CD14-positive monocyte (primary cell): ENCODE data around the gene SUSD6. TPM values are rescaled to one million over a fixed set of nuclear protein-coding genes. Genes with fewer than 3 reads are reported as not detected.

ENCODE experiments used
- DNase-seq, 3 donors: peaks; one replicate each; pipeline ENCODE4 v3.0.0-alpha.2; 2011 to 2022
- H2AFZ ChIP-seq: 2 replicates; pipeline ENCODE4 v1.6.0; 2012; ENCODE audit warnings: mild to moderate bottlenecking, low read depth, low read length, inconsistent platforms; ENCODE audit not compliant: insufficient read depth, poor library complexity, severe bottlenecking
- H3K27ac ChIP-seq, 2 donors: 1 replicate in 1 of 2; 2 replicates in 1 of 2; pipeline ENCODE4 v1.5.1; 2012 to 2013; ENCODE audit warnings: low read length in 2 of 2, control low read depth in 1 of 2, inconsistent platforms in 1 of 2, low read depth in 1 of 2, mild to moderate bottlenecking in 1 of 2
- H3K27me3 ChIP-seq, 2 donors: one replicate each; pipeline versions ENCODE4 v1.6.0 to v1.6.1; 2011 to 2013; ENCODE audit warnings: low read length in 2 of 2; ENCODE audit not compliant: control insufficient read depth in 2 of 2, insufficient read depth in 2 of 2
- H3K36me3 ChIP-seq, 2 donors: replicated peaks in 1 of 2; 1 replicate in 1 of 2; 2 replicates in 1 of 2; pipeline versions ENCODE4 v1.5.1 to v1.6.1; 2012 to 2013; ENCODE audit warnings: low read length in 2 of 2, control low read depth in 1 of 2, inconsistent platforms in 1 of 2, mild to moderate bottlenecking in 1 of 2; ENCODE audit not compliant: insufficient read depth in 2 of 2, control insufficient read depth in 1 of 2
- H3K4me1 ChIP-seq, 2 donors: 1 replicate in 1 of 2; 2 replicates in 1 of 2; pipeline versions ENCODE4 v1.5.1 to v1.6.1; 2012 to 2013; ENCODE audit warnings: low read length in 2 of 2, control low read depth in 1 of 2, inconsistent platforms in 1 of 2, mild to moderate bottlenecking in 1 of 2, moderate library complexity in 1 of 2; ENCODE audit not compliant: insufficient read depth in 2 of 2, control insufficient read depth in 1 of 2
- H3K4me2 ChIP-seq: replicated peaks from 2 replicates; pipeline ENCODE3; 2012; ENCODE audit warnings: low read length, moderate library complexity, mild to moderate bottlenecking; ENCODE audit not compliant: poor library complexity, severe bottlenecking; ENCODE audit errors: extremely low read depth
- H3K4me3 ChIP-seq, 3 experiments: fragments of 200-600 bp in 1 of 3; sonication (generic) in 1 of 3; replicated peaks in 1 of 3; 1 replicate in 2 of 3; 2 replicates in 1 of 3; pipeline ENCODE4 v1.5.1; 2011 to 2013; ENCODE audit warnings: low read length in 3 of 3, mild to moderate bottlenecking in 3 of 3, control low read depth in 2 of 3, low read depth in 2 of 3, inconsistent platforms in 1 of 3, moderate library complexity in 1 of 3
- H3K79me2 ChIP-seq: 2 replicates; pipeline ENCODE4 v1.6.0; 2012; ENCODE audit warnings: mild to moderate bottlenecking, control low read depth, inconsistent platforms, low read length, moderate library complexity; ENCODE audit not compliant: insufficient read depth
- H3K9ac ChIP-seq: 2 replicates; pipeline ENCODE4 v1.6.0; 2017; ENCODE audit warnings: low read length, mild to moderate bottlenecking; ENCODE audit not compliant: insufficient read depth, poor library complexity, severe bottlenecking
- H3K9me3 ChIP-seq, 2 donors: replicated peaks in 1 of 2; 1 replicate in 1 of 2; 2 replicates in 1 of 2; pipeline versions ENCODE4 v1.5.1 to v1.6.1; 2012 to 2013; ENCODE audit warnings: low read length in 2 of 2, control low read depth in 1 of 2; ENCODE audit not compliant: control insufficient read depth in 1 of 2, insufficient read depth in 1 of 2
- H4K20me1 ChIP-seq: 2 replicates; pipeline ENCODE4 v1.6.0; 2012; ENCODE audit warnings: mild to moderate bottlenecking, low read length, control low read depth, moderate library complexity; ENCODE audit not compliant: insufficient read depth
- H3K27ac Mint-ChIP-seq, 7 donors: one replicate each; pipeline ENCODE4 v1.8.0; 2020; ENCODE audit warnings: mild to moderate bottlenecking in 7 of 7, mixed read lengths in 7 of 7, moderate library complexity in 6 of 7, inconsistent platforms in 2 of 7
- H3K27me3 Mint-ChIP-seq, 3 donors: one replicate each; pipeline ENCODE4 v1.8.0; 2021 to 2022; ENCODE audit warnings: low read depth in 3 of 3, mild to moderate bottlenecking in 3 of 3, mixed read lengths in 3 of 3, moderate library complexity in 3 of 3, inconsistent platforms in 1 of 3
- H3K36me3 Mint-ChIP-seq, 2 donors: one replicate each; pipeline ENCODE4 v1.8.0; 2020; ENCODE audit warnings: mixed read lengths in 2 of 2, inconsistent platforms in 1 of 2, mild to moderate bottlenecking in 1 of 2
- H3K4me1 Mint-ChIP-seq: one replicate; pipeline ENCODE4 v1.8.0; 2020; ENCODE audit warnings: mild to moderate bottlenecking, mixed read lengths
- H3K4me3 Mint-ChIP-seq, 2 donors: one replicate each; pipeline ENCODE4 v1.8.0; 2020; ENCODE audit warnings: mild to moderate bottlenecking in 2 of 2, mixed read lengths in 2 of 2, moderate library complexity in 1 of 2
- H3K9me3 Mint-ChIP-seq, 7 donors: one replicate each; pipeline ENCODE4 v1.8.0; 2020 to 2022; ENCODE audit warnings: mixed read lengths in 7 of 7, mild to moderate bottlenecking in 6 of 7, moderate library complexity in 6 of 7, inconsistent platforms in 2 of 7
- WGBS: methylation state at CpG from one replicate; pipeline ENCODE4 v1.1.5; 2013; ENCODE audit warnings: missing lambda C conversion rate; ENCODE audit not compliant: insufficient coverage; 5-methylcytosine and 5-hydroxymethylcytosine counted together
- intact Hi-C, 2 donors: fragments of 100-400 bp; cut with micrococcal nuclease; formaldehyde crosslinking; loops; one replicate each; pipeline versions ENCODE4 v1.15.0 to v1.15.1; 2023
- polyA plus RNA-seq, 3 donors: library from polyadenylated mRNA; depleted of rRNA in 1 of 3; unstranded in 2 of 3; stranded (reverse) in 1 of 3; fragments of 300-500 nt in 2 of 3; fragments of >200 nt in 1 of 3; fragmentation: Illumina TruSeq in 2 of 3; gene quantifications; 1 replicate in 2 of 3; 2 replicates in 1 of 3; pipeline ENCODE4 v1.2.3, GENCODE V29; 2012 to 2021
- TF ChIP-seq, protein P1 (sequence below): fragments of 200-600 bp; IDR thresholded peaks from one replicate; pipeline ENCODE4 v1.8.0; 2022; ENCODE audit warnings: antibody characterized with exemption, mild to moderate bottlenecking

SUSD6 gene
- polyA plus RNA-seq, 3 donors, result 17.3 to 81.8 (median 30.1) TPM

DNA sequence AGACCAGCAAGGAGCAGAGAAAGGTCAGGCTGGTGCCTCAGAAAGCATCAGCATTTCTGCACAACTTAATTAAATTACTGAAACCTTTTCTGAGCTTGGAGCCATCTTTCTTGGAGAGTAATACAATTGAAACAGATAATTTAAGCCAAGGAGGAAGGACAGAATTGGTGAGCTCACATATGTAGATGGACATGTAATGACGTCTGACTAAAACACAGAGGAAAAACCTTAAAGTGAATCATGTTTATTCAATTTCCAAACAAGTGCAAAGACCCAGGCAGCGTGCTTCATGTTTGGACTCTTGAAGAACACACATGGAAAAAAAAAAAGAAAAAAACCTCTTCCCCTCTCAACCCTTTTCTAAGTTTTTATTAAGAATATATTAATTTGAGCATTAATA, 19.0 kb downstream of the SUSD6 start:
- TF ChIP-seq, protein P1, sequence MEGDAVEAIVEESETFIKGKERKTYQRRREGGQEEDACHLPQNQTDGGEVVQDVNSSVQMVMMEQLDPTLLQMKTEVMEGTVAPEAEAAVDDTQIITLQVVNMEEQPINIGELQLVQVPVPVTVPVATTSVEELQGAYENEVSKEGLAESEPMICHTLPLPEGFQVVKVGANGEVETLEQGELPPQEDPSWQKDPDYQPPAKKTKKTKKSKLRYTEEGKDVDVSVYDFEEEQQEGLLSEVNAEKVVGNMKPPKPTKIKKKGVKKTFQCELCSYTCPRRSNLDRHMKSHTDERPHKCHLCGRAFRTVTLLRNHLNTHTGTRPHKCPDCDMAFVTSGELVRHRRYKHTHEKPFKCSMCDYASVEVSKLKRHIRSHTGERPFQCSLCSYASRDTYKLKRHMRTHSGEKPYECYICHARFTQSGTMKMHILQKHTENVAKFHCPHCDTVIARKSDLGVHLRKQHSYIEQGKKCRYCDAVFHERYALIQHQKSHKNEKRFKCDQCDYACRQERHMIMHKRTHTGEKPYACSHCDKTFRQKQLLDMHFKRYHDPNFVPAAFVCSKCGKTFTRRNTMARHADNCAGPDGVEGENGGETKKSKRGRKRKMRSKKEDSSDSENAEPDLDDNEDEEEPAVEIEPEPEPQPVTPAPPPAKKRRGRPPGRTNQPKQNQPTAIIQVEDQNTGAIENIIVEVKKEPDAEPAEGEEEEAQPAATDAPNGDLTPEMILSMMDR, result no peak
- H3K4me1 Mint-ChIP-seq, result peaks cover 90% of the 10 kb centered on the region
- H3K27me3 Mint-ChIP-seq, result peaks cover 0 to 2% (median 0%) of the 10 kb centered on the region in 3 donors
- no CpG with 5 or more reads among the region's 2 CpGs for WGBS
- Histone ChIP-seq H3K4me3 (no peak overlapping the region), H3K79me2 (peaks cover 100% of the 10 kb centered on the region), H3K27ac (peak overlapping the region; percentile 10 to 21), H3K36me3 (no peaks in the 10 kb centered on the region), H2AFZ (no peak overlapping the region), H3K9ac (no peak overlapping the region), H3K9me3 (no peaks in the 10 kb centered on the region), H3K27me3 (no peaks in the 10 kb centered on the region), H3K4me1 (peaks cover 63 to 76% of the 10 kb centered on the region in 2 donors), H4K20me1 (peaks cover 100% of the 10 kb centered on the region), H3K4me2 (no peak overlapping the region)
- intact Hi-C loops, result no loop called here
- peak overlapping the region in 3 of 7 donors; percentile 3 to 77 (median 40) for H3K27ac Mint-ChIP-seq
- DNase-seq, result no peak
- no peak overlapping the region for H3K4me3 Mint-ChIP-seq
- peaks cover 0 to 2% (median 0%) of the 10 kb centered on the region in 7 donors for H3K9me3 Mint-ChIP-seq
- H3K36me3 Mint-ChIP-seq, result peaks cover 32 to 38% of the 10 kb centered on the region in 2 donors

DNA sequence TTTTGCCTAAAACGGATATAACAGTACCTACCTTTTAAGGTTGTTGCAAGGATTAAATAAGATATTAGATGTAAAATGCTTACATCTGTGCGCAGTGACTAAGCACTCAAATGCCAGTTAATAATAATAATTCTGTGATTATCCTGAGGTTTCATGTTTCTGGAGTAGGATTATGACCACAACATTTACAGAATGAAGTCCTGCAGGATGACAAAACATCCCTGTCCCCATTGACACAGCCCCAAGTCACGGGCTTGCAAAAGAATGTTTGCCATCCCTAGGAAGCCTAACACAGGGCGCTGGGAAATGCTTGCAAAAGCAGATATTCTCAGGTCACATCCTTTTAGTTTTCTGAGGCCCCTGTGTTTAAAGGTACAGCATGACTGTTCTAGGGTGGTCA, 20.1 kb downstream of the SUSD6 start:
- H3K4me3 ChIP-seq, result peak overlapping the region in 1 of 3 experiments; percentile 31
- H3K27me3 ChIP-seq, result no peaks in the 10 kb centered on the region
- H3K9me3 ChIP-seq, result no peaks in the 10 kb centered on the region
- Mint-ChIP-seq H3K27ac (peak overlapping the region in 6 of 7 donors; percentile 28 to 89 (median 82)), H3K4me3 (no peak overlapping the region), H3K27me3 (no peaks in the 10 kb centered on the region), H3K36me3 (peaks cover 24 to 41% of the 10 kb centered on the region in 2 donors), H3K4me1 (peaks cover 90% of the 10 kb centered on the region), H3K9me3 (peaks cover 0 to 2% (median 0%) of the 10 kb centered on the region in 7 donors)
- peak overlapping the region in 1 of 2 donors; percentile 69 for H3K27ac ChIP-seq
- DNase-seq, result no peak
- TF ChIP-seq, protein P1, result no peak
- peaks cover 100% of the 10 kb centered on the region for H3K79me2 ChIP-seq
- no peak overlapping the region for H2AFZ ChIP-seq
- H3K9ac ChIP-seq, result no peak overlapping the region
- H4K20me1 ChIP-seq, result peaks cover 100% of the 10 kb centered on the region
- intact Hi-C loops, result no loop called here
- WGBS, result 20% methylated on average over 2 of the region's 4 CpGs
- H3K4me1 ChIP-seq, result peaks cover 65 to 77% of the 10 kb centered on the region in 2 donors
- no peaks in the 10 kb centered on the region for H3K36me3 ChIP-seq
- peak overlapping the region; percentile 64 for H3K4me2 ChIP-seq
